ENCODE results near the gene AGXT2.
"Not testable (repeated sequence)": the region's sequence is repeated elsewhere in the genome, so short reads cannot be mapped to it uniquely, and the experiment has no call there.

Gene AGXT2

DNA sequence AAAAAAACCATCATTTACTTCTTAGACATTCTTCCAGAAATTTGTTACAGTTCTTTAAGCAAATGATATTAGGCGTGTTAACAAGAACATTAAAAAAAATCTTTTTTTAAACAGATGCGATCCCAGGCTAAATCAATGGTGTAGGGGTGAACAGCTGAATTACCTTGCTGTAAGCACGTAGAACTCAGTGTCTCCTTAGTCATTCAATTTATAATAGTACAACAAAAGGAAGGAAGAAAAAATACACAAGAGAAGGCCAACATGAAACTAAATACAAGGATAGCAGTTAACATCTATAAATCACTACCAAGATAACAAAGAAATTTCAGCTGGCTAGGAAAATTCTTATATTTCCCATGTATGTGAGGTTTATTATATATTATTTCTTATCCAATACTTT is 35.4 kb downstream of the AGXT2 start:
- no peak for DNase-seq

DNA sequence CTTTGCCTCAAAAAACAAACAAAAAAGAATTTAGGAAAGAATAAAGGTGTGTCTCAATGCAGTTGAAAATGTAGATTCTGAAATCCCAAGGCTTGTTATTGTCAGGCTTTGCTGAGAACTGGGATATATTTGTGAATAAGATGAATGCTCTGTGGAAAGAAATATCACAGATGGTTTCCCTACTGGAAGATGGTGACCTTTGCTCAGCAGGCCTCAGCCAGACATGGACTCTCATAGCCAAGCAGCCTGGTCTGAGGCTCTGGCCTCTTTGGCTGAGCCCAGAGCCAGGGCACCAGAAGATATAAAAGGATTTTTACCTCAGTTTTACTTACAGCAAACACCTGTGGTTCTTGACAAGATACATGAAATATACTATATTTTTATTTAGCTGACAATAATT is 37.1 kb downstream of the AGXT2 start:
- DNase-seq: no peak

DNA sequence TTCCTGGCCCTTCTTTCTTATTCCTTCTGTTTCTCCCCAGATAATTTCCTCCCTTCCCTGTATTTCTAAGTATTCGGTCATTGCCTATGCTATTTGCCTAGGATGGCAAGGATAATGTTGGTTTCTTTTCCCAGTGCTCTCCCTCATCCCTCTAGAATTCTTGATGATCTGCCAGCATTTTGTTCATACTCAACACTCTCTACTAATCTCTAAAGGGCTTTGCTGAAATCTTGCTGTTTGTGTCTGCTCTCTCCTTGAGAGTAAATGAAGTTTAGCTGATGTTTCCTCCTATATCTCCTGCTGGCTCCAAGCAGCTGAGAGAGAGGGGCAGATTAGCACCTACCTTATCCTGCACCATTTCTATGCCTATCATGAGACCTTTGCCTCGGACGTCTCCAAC is 38.1 kb downstream of the AGXT2 start:
- DNase-seq: no peak

DNA sequence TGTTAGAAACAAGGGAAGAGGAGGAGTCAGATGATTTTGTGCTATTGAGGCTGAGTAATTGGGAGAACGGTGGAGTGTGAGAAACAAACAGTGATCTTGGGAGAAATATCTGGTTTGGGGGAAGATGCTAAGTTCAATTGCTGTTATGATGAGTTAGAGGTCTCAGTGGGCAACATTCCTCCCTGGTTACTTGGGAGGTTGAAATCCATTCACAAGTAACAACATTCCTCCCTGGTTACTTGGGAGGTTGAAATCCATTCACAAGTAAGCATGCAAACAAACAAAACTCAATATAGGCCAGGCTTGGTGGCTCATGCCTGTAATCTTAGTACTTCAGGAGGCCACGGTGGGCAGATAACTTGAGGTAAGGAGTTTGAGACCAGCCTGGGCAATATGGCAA is 38.7 kb downstream of the AGXT2 start:
- DNase-seq: no peak

DNA sequence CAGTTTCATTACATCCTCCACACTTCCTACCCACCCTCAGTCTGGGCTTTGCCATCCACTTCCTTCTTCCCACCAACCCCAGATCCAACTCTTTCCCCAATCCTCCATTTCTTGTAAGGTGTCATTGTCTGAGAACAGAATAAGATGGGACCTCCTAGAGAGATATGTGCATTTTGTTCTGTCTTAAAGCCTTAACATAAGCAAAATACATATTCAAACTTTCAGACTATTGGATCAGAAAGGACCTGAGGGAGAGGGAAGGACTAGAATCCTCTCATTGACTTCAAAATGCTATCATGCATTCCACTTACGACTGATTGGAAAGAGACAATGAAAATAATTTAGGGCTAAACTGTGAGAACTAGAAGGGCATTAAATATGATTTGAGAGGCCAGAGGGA is 43.0 kb downstream of the AGXT2 start:
- no peak for DNase-seq

DNA sequence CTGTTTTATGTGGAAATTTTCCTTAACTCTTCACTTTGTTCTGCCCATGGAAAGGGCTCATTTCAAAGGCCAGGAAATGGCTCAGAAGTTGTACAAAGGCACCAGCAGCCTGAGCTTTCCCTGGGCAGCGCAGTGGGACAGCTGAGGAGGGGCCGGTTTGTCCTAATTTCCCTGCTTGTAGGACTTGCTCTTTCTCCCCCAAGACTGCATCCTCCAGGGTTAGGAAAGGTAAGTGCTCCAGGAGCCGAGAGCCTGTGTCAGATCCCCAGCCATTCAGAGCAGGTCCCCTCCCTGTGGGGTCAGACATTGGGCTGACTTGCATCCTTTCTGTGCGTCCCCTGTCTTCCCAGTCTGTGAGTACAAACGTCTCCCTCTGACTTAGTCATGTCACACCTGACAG is 43.5 kb downstream of the AGXT2 start:
- DNase-seq: no peak

DNA sequence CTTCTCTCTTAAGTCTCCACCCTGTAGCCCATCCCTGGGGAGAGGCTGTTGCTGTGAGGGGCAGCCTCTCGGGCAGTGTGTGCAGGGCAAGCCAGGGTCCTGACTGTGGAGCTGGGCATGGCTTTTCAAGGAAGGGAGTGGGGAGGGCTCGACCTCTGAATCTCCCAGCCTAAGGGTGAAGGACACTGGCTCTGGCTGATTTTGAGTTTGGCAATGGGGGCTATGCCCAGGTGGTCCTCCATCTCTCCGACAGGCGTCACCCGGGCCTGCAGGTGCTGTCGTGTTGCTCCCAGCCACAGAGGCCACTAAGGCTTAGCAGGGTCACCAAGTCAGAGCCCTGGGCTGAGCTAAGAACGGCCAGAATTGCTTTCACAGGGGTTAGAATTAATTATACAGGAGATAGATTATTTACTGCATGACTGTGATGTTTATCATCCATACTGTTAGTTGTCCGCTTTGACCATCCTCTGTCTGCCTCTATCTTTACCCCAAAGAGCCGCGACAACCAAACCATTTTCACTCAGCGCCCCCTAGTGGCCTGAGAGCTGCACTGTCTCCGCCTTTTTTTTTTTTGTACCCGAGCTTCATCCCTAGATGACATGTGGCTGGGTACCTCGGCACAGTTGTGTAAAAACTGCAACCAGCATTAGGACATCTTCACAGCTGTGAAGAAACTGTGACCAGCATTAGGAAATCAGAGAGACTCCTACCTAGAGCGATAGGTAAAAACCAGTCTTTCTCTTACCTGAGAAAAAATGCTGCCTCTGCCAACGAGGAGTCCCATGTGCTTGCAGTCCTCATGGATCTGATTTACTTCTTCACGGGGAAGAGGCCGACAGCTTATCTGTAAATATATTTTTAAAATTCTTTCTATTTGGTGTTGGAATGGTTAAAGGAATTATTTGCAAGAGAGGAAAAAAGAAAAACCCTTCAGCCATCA is 44.5 kb downstream of the AGXT2 start:
- peak; percentile 53 for DNase-seq

DNA sequence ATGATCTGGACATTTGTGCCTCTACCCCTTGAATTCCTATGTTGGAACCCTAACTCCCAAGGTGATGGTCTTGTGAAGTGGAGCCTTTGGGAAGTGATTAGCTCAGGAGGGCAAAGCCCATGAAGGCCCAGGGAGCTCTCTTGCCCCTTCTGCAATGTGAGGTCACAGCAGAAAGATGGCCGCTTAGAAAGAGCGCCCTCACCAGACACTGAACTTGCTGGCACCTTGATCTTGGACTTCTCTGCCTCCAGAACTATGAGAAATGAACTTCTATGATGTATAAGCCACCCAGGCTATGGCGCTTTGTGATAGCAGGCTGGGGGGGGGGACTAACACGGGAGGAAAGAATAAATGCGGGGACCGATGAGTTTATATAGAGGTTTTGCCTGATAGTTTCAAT is 45.3 kb downstream of the AGXT2 start:
- no peak for DNase-seq

DNA sequence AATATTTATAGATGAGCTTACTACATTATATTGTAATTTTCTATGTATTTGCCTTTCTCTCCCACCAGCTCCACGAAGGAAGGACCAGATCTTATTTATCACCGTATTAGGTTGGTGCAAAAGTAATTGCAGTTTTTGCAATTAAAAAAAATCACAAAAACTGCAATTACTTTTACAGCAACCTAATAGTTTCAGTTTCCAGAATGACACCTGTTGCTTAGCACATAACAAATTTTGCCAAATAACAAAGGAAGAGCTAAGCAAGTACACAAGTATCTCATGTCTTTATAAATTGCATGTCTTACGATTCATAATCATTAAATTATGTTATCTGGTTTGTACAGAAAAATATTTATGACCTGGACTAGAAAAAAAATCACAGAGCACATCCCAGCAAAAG is 45.9 kb downstream of the AGXT2 start:
- DNase-seq: no peak

DNA sequence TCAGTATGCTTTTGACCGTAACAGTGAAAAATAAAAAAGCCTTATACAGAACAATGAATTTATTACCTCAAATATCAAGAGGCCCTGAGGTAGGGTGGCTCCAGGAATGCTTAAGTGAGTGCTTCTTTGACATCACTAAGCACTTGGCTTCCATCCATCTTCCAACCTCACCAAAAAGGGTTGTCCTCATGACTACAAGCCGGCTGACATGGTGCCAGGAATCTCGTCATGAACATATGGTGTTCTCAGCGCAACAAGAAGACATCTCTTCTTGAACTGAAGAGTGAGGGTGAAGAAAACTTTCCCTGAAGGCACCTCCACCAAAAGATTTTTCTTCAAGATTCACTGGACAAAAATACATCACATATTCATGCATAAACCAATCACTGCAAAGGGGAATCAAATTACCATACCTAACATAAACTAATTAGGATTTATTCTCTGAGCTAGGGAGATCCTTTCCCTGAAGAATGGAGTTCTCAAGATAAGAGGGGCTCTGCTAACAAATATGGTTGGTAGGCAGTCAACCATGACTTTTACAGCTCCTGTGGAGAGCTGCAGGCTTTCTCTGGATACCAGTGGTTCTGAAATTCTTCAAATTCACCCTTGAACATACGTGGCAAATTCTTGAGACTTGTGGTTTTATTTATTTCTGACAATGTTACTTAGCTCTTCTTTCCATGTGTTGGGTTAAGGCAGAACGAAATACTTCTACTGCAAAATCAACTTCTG is 49.5 kb downstream of the AGXT2 start:
- DNase-seq: no peak

DNA sequence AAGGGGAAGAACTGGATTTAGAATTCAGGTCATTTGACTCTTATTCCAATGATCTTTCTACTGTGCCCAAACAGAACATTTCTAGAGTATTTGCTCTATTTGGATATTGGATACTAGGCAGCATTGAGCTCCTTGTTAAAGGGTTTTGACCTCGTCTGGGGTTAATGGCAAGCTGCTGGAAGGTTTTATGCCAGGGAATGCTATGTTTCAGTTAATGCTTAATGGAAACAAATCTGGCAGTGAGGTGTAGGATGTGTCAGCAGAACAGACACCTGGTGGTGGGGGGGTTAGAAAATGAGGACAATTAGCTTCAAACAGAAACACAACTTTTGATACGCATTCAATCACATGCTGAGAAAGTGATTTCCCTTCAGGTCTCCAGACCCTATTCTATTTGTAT is 51.5 kb downstream of the AGXT2 start:
- no peak for DNase-seq

DNA sequence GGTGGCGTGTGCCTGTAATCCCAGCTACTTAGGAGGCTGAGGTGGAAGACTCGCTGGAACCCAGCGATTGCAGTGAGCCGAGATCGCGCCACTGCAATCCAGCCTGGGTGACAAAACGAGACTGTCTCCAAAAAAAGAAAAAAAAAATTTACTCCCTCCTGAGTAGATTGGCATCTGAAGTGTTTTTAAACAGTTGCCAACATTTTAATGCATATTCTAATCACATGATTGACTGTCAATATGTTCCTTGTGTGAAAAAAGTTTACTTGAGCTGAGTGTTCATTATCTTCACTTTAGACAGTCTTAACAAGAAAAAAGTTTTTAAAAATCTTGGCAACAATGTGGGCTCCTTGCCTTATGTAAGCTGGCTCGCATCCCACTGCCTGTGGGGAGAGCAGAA is 53.8 kb downstream of the AGXT2 start:
- no peak for DNase-seq

DNA sequence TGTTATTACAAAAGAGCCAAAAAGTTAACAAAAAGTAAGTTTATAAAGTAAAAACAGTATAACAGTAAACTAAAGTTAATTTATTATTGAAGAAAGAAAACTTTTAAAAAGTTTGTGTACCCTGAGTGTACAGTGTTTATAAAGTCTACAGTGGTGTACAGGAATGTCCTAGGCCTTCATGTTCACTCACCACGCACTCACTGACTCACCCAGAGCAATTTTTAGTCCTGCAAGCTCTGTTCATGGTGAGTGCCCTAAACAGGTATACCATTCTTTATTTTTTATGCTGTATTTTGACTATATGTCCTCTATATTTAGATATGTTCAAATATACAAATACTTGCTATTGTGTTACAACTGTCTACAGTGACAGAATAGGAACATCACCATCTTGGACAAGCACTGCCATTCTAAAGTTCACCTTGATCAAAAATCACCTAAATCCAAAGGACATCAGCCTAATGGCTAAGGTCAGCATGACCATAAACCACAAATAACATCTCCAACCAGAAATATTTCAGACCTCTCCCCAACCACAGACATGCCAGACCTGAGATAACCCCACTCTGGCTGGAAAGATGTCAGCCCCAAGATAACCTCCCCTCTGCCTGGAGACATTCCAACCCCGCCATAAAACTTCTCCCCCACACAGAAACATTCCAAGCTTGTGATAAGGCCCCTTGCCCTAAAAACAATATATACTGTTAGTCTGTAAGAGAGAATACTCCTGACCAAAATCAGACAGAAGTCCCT is 56.1 kb downstream of the AGXT2 start:
- DNase-seq: no peak

DNA sequence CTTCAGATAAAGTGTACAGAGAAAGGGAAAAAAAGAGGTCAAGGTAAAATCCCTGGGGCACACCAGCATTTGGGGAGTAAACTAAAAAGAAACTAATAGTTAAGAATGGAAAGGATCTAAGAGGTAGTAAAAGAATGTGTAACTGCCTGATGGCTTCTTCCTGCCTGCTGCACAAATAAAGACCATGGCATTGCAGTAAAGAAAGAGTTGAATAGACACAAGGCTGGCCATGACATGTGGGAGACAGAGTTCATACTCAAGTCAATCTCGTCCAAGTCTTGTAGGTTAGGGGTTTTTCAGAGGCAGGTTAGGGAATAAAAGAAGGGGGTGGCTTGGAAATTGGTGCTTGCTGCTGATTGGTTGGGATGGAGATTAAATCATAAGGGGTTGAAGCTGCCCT is 60.8 kb downstream of the AGXT2 start:
- DNase-seq: no peak

DNA sequence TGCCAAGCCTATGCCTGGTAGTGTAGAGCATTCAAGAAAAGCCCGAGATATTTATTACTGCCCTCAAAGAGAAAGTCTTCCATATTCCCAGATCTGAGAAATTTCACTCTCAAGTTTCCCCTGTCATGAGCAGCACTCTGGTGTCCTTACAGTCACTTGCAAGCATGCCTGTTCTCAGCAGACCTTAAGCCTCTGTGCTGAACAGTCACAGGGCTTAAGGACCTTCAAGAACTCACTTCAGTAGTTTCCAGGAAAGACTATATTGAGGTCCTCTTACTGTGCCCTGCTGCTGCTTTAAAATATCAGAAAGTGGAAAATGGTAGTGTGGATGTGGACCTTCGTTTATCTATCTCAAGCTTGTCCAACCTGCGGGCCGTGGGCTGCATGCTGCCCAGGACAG is 64.9 kb downstream of the AGXT2 start:
- no peak for DNase-seq

DNA sequence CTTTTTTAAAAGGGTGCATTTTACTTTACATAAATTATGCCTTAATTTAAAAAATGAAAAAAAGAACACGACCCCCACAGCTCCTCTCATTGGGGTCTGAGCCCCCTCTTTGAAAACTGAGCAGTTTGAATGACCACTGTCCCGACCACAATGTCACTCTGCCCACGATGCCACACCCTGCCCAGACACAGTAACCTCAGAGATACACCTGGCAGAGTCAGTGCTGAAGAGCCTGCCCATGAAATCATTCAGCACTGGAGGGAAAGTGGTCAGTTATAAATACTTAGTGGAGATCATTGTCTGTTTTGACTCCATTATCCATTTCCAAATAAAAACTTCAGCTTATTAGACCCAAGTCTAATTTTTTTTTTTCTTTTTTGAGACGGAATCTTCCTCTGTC is 69.1 kb downstream of the AGXT2 start:
- DNase-seq: no peak

DNA sequence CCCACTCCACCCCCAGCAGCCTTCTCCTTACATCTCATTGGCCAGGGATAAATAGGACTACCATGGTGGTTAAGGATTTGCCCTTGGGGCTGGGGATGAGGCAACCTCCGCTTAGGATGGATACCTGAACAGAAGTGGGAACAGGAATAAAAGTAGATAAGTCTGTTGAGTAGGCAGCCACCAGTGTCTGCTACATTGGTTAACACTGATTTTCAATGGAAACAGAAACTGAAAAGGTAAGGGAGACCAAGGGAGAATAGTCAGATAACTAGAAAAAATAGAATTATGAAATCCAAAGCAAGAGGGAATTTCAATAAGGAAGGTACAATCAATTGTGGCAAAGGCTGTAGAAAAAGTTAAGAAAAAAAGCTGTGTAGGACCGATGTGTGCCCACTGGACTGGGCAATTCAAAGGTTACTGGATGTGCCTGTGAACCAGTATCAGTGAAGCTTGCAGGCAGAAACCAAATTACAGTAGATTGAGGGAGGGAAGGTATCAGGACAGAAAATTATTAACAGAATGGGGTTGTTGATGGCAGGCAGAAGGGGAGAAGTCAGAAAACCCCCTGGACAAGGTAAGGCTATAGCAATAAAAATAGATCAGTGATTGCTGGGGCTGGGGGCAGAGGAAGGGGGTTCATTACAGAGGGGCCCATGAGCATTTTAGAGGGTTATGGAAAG is 69.7 kb downstream of the AGXT2 start:
- no peak for DNase-seq

DNA sequence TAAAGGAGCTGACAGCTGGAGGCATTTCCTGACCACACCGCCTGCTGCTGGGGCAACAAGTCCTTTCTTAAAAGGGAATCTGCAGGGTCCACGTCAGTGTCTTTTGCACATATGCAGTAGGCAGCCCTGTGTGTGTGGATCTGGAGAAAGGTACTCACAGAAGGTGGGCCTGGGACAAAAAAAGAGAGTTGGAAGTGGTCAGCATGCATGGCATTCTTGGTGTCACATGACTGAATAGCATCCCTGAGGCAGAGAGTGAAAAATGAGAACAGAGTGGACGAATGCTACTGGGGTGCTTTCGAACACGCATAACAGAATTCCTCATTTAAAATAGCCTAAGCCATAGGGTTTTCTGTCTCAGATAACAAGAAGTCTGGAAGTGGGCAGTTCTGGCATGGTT is 71.4 kb downstream of the AGXT2 start:
- DNase-seq: no peak

DNA sequence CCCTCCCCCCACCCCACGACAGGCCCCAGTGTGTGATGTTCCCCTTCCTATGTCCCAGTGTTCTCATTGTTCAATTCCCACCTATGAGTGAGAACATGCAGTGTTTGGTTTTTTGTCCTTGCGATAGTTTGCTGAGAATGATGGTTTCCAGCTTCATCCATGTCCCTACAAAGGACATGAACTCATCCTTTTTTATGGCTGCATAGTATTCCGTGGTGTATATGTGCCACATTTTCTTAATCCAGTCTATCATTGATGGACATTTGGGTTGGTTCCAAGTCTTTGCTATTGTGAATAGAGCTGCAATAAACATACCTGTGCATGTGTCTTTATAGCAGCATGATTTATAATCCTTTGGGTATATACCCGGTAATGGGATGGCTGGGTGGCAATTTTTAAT is 76.1 kb downstream of the AGXT2 start:
- DNase-seq: not testable (repeated sequence)

DNA sequence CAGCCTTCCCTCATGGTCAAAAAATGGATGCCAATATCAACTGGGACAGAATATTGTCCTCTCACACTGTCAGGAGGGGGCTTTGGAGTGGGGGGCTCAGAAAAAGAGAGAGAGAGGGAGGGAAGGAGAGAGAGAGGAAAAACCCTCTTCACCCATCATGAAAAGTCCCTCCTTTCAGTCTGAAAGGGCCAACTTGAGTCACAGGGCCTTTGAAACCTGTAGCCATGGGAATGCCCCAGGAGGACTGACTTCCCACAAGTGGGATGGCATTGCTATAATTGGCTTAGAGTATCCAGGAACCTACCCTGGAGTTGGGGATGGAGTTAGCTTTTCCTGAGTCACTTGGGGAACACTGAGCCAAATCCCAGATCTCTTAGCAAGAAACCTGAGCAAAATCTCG is 77.2 kb downstream of the AGXT2 start:
- DNase-seq: no peak

DNA sequence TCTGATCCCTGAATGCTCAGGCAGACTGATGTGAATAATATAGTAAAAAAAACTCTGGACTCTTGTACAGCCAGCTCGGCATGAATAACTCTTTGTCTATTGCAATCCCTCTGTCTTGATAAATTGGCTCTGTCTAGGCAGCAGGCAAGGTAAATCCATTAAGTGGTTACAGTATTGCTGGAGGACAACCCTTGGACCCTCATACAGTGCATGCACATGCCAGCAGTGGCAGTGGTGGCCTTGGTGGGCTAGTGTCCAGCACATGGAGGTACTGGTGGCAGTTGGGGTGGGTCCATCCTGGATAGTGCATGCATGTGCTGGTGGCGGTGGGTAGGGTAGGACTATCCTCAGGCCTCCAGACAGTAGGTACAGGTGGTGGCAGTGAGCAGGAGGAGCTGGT is 79.5 kb downstream of the AGXT2 start:
- DNase-seq: no peak

DNA sequence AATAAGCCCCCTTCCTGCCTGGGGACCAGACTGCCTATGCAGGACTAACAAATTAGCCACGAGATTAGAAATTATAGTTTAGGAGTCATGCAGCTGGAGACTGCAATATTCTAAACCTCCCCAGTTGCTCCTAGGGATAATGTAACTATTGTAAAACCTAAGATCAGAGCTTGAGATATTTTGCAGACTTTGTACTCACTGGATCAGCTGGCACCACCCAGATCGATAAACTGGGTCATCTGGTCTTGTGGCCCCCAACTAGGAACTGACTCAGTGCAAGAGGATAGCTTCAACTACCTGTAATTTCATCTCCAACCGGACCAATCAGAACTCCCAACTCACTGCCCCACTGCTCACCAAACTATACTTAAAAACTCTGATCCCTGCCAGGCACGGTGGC is 80.2 kb downstream of the AGXT2 start:
- DNase-seq: no peak

DNA sequence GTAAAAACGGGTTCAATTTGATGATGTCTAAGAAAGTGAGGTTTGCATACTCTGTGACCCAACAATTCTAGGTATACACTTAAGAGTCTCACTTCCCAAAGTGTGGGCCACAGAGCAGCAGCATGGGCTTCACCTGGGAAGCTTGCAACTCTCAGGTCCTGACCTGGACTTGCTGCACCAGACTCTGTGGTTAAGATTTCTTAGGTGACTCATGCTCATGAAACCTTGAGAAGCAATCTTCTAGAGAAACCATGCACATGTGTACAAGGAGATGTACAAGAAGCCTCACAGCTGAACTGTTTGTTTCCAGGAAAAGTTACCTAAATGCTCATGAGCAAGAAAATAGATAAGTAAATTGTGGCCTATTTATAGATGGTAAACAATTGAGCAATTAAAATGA is 88.4 kb downstream of the AGXT2 start:
- DNase-seq: no peak

Data from T-helper 9 cell (primary cell).